WTC11 (cell line): ENCODE data around the gene ZNF358.

Experiments
- CBFB ChIP-seq: sonication (generic); formaldehyde crosslinking; IDR thresholded peaks from 2 replicates; pipeline ENCODE4 v1.8.1; 2022; ENCODE audit warnings: mild to moderate bottlenecking, low read depth, missing genetic modification reagents
- CDX4 ChIP-seq: fragments of 250-450 bp; sonication (Bioruptor Pico); IDR thresholded peaks from 2 replicates; pipeline ENCODE4 v1.9.0; 2021; ENCODE audit warnings: moderate library complexity, mild to moderate bottlenecking, inconsistent platforms, borderline replicate concordance
- CREM ChIP-seq: sonication (generic); formaldehyde crosslinking; IDR thresholded peaks from 2 replicates; pipeline ENCODE4 v1.8.1; 2022; ENCODE audit warnings: mild to moderate bottlenecking, missing genetic modification reagents, moderate library complexity
- IRF1 ChIP-seq: sonication (generic); formaldehyde crosslinking; IDR thresholded peaks from 2 replicates; pipeline ENCODE4 v1.8.0; 2023; ENCODE audit warnings: missing genetic modification reagents
- IRF2 ChIP-seq: sonication (generic); formaldehyde crosslinking; IDR thresholded peaks from 2 replicates; pipeline ENCODE4 v1.8.0; 2022; ENCODE audit warnings: low read depth, missing genetic modification reagents, borderline replicate concordance
- NFATC4 ChIP-seq: fragments of 250-450 bp; sonication (Bioruptor Pico); IDR thresholded peaks from 2 replicates; pipeline ENCODE4 v1.9.0; 2021; ENCODE audit warnings: mild to moderate bottlenecking
- SP1 ChIP-seq: sonication (generic); formaldehyde crosslinking; conservative IDR thresholded peaks from 2 replicates; pipeline ENCODE4 v1.8.1; 2022; ENCODE audit warnings: missing genetic modification reagents
- TP53 ChIP-seq: sonication (generic); formaldehyde crosslinking; IDR thresholded peaks from 2 replicates; pipeline ENCODE4 v1.8.1; 2023; ENCODE audit warnings: mild to moderate bottlenecking, missing genetic modification reagents
- USF2 ChIP-seq: sonication (generic); formaldehyde crosslinking; IDR thresholded peaks from 2 replicates; pipeline ENCODE4 v1.8.1; 2023; ENCODE audit warnings: mild to moderate bottlenecking, missing genetic modification reagents, moderate library complexity
- TF ChIP-seq, protein P1 (sequence below): fragments of 200-600 bp; IDR thresholded peaks from 2 replicates; pipeline ENCODE4 v1.8.0; 2022; ENCODE audit warnings: antibody characterized with exemption
- TF ChIP-seq, protein P2 (sequence below): sonication (generic); formaldehyde crosslinking; IDR thresholded peaks from 2 replicates; pipeline ENCODE4 v1.8.0; 2022; ENCODE audit warnings: mild to moderate bottlenecking, missing genetic modification reagents
- TF ChIP-seq, protein P3 (sequence below): sonication (generic); formaldehyde crosslinking; IDR thresholded peaks from 2 replicates; pipeline ENCODE4 v1.8.1; 2022; ENCODE audit warnings: mild to moderate bottlenecking, missing genetic modification reagents, moderate library complexity, borderline replicate concordance

- TF ChIP-seq, protein P1, sequence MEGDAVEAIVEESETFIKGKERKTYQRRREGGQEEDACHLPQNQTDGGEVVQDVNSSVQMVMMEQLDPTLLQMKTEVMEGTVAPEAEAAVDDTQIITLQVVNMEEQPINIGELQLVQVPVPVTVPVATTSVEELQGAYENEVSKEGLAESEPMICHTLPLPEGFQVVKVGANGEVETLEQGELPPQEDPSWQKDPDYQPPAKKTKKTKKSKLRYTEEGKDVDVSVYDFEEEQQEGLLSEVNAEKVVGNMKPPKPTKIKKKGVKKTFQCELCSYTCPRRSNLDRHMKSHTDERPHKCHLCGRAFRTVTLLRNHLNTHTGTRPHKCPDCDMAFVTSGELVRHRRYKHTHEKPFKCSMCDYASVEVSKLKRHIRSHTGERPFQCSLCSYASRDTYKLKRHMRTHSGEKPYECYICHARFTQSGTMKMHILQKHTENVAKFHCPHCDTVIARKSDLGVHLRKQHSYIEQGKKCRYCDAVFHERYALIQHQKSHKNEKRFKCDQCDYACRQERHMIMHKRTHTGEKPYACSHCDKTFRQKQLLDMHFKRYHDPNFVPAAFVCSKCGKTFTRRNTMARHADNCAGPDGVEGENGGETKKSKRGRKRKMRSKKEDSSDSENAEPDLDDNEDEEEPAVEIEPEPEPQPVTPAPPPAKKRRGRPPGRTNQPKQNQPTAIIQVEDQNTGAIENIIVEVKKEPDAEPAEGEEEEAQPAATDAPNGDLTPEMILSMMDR = no peak
- no peak for TF ChIP-seq IRF2
- TF ChIP-seq SP1 (CRISPR knock-in tag) = no peak
- TF ChIP-seq CREM (CRISPR knock-in tag) = no peak
- no peak for TF ChIP-seq IRF1
- no peak for TF ChIP-seq USF2
- TF ChIP-seq CDX4 (CRISPR knock-in tag) = no peak
- TF ChIP-seq CBFB (CRISPR knock-in tag) = no peak
- TF ChIP-seq NFATC4 (CRISPR knock-in tag) = no peak
- TF ChIP-seq TP53 (CRISPR knock-in tag) = no peak
- TF ChIP-seq, protein P2, sequence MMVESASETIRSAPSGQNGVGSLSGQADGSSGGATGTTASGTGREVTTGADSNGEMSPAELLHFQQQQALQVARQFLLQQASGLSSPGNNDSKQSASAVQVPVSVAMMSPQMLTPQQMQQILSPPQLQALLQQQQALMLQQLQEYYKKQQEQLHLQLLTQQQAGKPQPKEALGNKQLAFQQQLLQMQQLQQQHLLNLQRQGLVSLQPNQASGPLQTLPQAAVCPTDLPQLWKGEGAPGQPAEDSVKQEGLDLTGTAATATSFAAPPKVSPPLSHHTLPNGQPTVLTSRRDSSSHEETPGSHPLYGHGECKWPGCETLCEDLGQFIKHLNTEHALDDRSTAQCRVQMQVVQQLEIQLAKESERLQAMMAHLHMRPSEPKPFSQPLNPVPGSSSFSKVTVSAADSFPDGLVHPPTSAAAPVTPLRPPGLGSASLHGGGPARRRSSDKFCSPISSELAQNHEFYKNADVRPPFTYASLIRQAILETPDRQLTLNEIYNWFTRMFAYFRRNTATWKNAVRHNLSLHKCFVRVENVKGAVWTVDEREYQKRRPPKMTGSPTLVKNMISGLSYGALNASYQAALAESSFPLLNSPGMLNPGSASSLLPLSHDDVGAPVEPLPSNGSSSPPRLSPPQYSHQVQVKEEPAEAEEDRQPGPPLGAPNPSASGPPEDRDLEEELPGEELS = no peak
- TF ChIP-seq, protein P3, sequence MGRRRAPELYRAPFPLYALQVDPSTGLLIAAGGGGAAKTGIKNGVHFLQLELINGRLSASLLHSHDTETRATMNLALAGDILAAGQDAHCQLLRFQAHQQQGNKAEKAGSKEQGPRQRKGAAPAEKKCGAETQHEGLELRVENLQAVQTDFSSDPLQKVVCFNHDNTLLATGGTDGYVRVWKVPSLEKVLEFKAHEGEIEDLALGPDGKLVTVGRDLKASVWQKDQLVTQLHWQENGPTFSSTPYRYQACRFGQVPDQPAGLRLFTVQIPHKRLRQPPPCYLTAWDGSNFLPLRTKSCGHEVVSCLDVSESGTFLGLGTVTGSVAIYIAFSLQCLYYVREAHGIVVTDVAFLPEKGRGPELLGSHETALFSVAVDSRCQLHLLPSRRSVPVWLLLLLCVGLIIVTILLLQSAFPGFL (CRISPR knock-in tag) = no peak
Measured at GRCh38 chr19:7528192-7528519, 12.3 kb downstream of the ZNF358 start.
